Kidney tubule cell (primary cell): ENCODE measurements around the gene SAAL1.

ENCODE experiments used
- DNase-seq: peaks from one replicate; pipeline ENCODE4 v3.0.0-alpha.2; 2018; ENCODE audit warnings: low spot score

Gene SAAL1

GRCh38 chr11:18088366-18088765 is 17.5 kb downstream of the SAAL1 start:
- no peak for DNase-seq

GRCh38 chr11:18081551-18081950 is 24.3 kb downstream of the SAAL1 start:
- DNase-seq: no peak

- peak; percentile 5 for DNase-seq
Measured at GRCh38 chr11:18080451-18080850, 25.4 kb downstream of the SAAL1 start.

- DNase-seq: no peak
Measured at GRCh38 chr11:18078909-18079308, 27.0 kb downstream of the SAAL1 start.

- DNase-seq: no peak
Measured at GRCh38 chr11:18075444-18075843, 30.4 kb downstream of the SAAL1 start.

- no peak for DNase-seq
Measured at GRCh38 chr11:18071098-18071705, 34.7 kb downstream of the SAAL1 start.

- no peak for DNase-seq
Measured at GRCh38 chr11:18067372-18067771, 38.5 kb downstream of the SAAL1 start.

GRCh38 chr11:18066626-18067025 is 39.3 kb downstream of the SAAL1 start:
- DNase-seq: no peak

GRCh38 chr11:18065572-18065971 is 40.3 kb downstream of the SAAL1 start:
- DNase-seq: no peak

GRCh38 chr11:18064450-18065054 is 41.3 kb downstream of the SAAL1 start:
- no peak for DNase-seq

- no peak for DNase-seq
Measured at GRCh38 chr11:18063862-18064434, 41.9 kb downstream of the SAAL1 start.

- peak; percentile 24 for DNase-seq
Measured at GRCh38 chr11:18063125-18063524, 42.8 kb downstream of the SAAL1 start.

- no peak for DNase-seq
Measured at GRCh38 chr11:18061351-18061750, 44.5 kb downstream of the SAAL1 start.

- DNase-seq: no peak
Measured at GRCh38 chr11:18056561-18057181, 49.2 kb downstream of the SAAL1 start.

- no peak for DNase-seq
Measured at GRCh38 chr11:18054511-18055103, 51.3 kb downstream of the SAAL1 start.

- no peak for DNase-seq
Measured at GRCh38 chr11:18050848-18051247, 55.0 kb downstream of the SAAL1 start.

GRCh38 chr11:18046116-18046777 is 59.6 kb downstream of the SAAL1 start, which contains the start of gene TPH1:
TSS of gene TPH1 (minus strand) at chr11:18046269. CDS start at chr11:18040762, 5,507 bp downstream.
- DNase-seq: peak; percentile 54

- no peak for DNase-seq
Measured at GRCh38 chr11:18036456-18036855, 69.4 kb downstream of the SAAL1 start.
